WTC11 (cell line): ENCODE data around the gene COBL. TPM values are rescaled to one million over a fixed set of nuclear protein-coding genes. Genes with fewer than 3 reads are reported as not detected.

ENCODE experiments used
- ATAC-seq: fragments of 200-7000 bp; cut with Tn5 transposase; 2 replicates; pipeline ENCODE4 v1.10.0; 2021; ENCODE audit warnings: mild to moderate bottlenecking, moderate library complexity
- CTCF ChIA-PET: fragments of 300-600 bp; sonication (Branson Sonifier 250); formaldehyde crosslinking; loops from one replicate; lab custom pipeline; 2021; ENCODE audit warnings: antibody characterized with exemption; lab: Charles Lee
- POLR2A ChIA-PET: fragments of 350-600 bp; sonication (Branson Sonifier 250); formaldehyde crosslinking; loops from one replicate; lab custom pipeline; 2021; ENCODE audit warnings: antibody characterized with exemption; lab: Charles Lee
- DNase-seq: peaks from one replicate; pipeline ENCODE4 v3.0.0; 2021; ENCODE audit warnings: low spot score
- H3K27ac Mint-ChIP-seq: 2 replicates; pipeline ENCODE4 v1.8.0; 2021; ENCODE audit warnings: mixed read lengths
- H3K27me3 Mint-ChIP-seq: 2 replicates; pipeline ENCODE4 v1.8.0; 2021; ENCODE audit warnings: low read depth, mild to moderate bottlenecking, moderate library complexity, mixed read lengths
- H3K36me3 Mint-ChIP-seq: 2 replicates; pipeline ENCODE4 v1.8.0; 2021; ENCODE audit warnings: mixed read lengths
- H3K4me1 Mint-ChIP-seq: 2 replicates; pipeline ENCODE4 v1.8.0; 2022; ENCODE audit warnings: mixed read lengths
- H3K4me3 Mint-ChIP-seq: 2 replicates; pipeline ENCODE4 v1.8.0; 2021; ENCODE audit warnings: mild to moderate bottlenecking, moderate library complexity, mixed read lengths
- H3K9me3 Mint-ChIP-seq: 2 replicates; pipeline ENCODE4 v1.8.0; 2021; ENCODE audit warnings: mixed read lengths
- CREM ChIP-seq: sonication (generic); formaldehyde crosslinking; IDR thresholded peaks from 2 replicates; pipeline ENCODE4 v1.8.1; 2022; ENCODE audit warnings: mild to moderate bottlenecking, missing genetic modification reagents, moderate library complexity
- ETV6 ChIP-seq: sonication (generic); formaldehyde crosslinking; IDR thresholded peaks from 2 replicates; pipeline ENCODE4 v1.8.1; 2022; ENCODE audit warnings: mild to moderate bottlenecking, missing genetic modification reagents
- FOXK1 ChIP-seq: sonication (generic); formaldehyde crosslinking; IDR thresholded peaks from 2 replicates; pipeline ENCODE4 v1.8.0; 2022; ENCODE audit warnings: mild to moderate bottlenecking, moderate library complexity, missing genetic modification reagents
- GABPB1 ChIP-seq: sonication (generic); formaldehyde crosslinking; IDR thresholded peaks from 2 replicates; pipeline ENCODE4 v1.8.1; 2023; ENCODE audit warnings: mild to moderate bottlenecking, missing genetic modification reagents
- JAZF1 ChIP-seq: fragments of 250-450 bp; sonication (Bioruptor Pico); IDR thresholded peaks from 2 replicates; pipeline ENCODE4 v1.9.0; 2021; ENCODE audit warnings: moderate library complexity, mild to moderate bottlenecking, inconsistent platforms
- NFATC4 ChIP-seq: fragments of 250-450 bp; sonication (Bioruptor Pico); IDR thresholded peaks from 2 replicates; pipeline ENCODE4 v1.9.0; 2021; ENCODE audit warnings: mild to moderate bottlenecking
- NR2C2 ChIP-seq: sonication (generic); formaldehyde crosslinking; IDR thresholded peaks from 2 replicates; pipeline ENCODE4 v1.8.0; 2022; ENCODE audit warnings: mild to moderate bottlenecking, missing genetic modification reagents
- SOX15 ChIP-seq: fragments of 250-450 bp; sonication (Bioruptor Pico); IDR thresholded peaks from 2 replicates; pipeline ENCODE4 v1.9.0; 2021; ENCODE audit warnings: mild to moderate bottlenecking
- ZNF281 ChIP-seq: sonication (generic); formaldehyde crosslinking; IDR thresholded peaks from 2 replicates; pipeline ENCODE4 v1.8.0; 2023; ENCODE audit warnings: mild to moderate bottlenecking, missing genetic modification reagents
- ZNF317 ChIP-seq: sonication (generic); formaldehyde crosslinking; IDR thresholded peaks from 2 replicates; pipeline ENCODE4 v1.8.1; 2023; ENCODE audit warnings: low read depth, mild to moderate bottlenecking, moderate library complexity, missing genetic modification reagents, borderline replicate concordance
- ZNF423 ChIP-seq: fragments of 250-450 bp; sonication (Bioruptor Pico); IDR thresholded peaks from 2 replicates; pipeline ENCODE4 v2.1.2; 2022; ENCODE audit warnings: mild to moderate bottlenecking, moderate library complexity
- ZNF512 ChIP-seq: sonication (generic); formaldehyde crosslinking; IDR thresholded peaks from 2 replicates; pipeline ENCODE4 v1.8.1; 2022; ENCODE audit warnings: missing genetic modification reagents, borderline replicate concordance
- ZNF532 ChIP-seq: fragments of 250-450 bp; sonication (Bioruptor Pico); IDR thresholded peaks from 2 replicates; pipeline ENCODE4 v1.9.0; 2021; ENCODE audit warnings: mild to moderate bottlenecking, borderline replicate concordance
- total RNA-seq: library from RNA; stranded (reverse); gene quantifications from 3 replicates; pipeline ENCODE4 v1.2.3, GENCODE V29; 2021
- TF ChIP-seq, protein P1 (sequence below): sonication (generic); formaldehyde crosslinking; IDR thresholded peaks from 2 replicates; pipeline ENCODE4 v1.8.1; 2023; ENCODE audit warnings: mild to moderate bottlenecking, missing genetic modification reagents
- TF ChIP-seq, protein P2 (sequence below): fragments of 200-600 bp; IDR thresholded peaks from 2 replicates; pipeline ENCODE4 v1.8.0; 2022; ENCODE audit warnings: antibody characterized with exemption
- TF ChIP-seq, protein P3 (sequence below): fragments of 250-450 bp; sonication (Bioruptor Pico); conservative IDR thresholded peaks from 2 replicates; pipeline ENCODE4 v1.9.0; 2021; ENCODE audit warnings: mild to moderate bottlenecking

Gene COBL
- total RNA-seq, 1 experiment from 2014 or later: 36.5 TPM

DNA sequence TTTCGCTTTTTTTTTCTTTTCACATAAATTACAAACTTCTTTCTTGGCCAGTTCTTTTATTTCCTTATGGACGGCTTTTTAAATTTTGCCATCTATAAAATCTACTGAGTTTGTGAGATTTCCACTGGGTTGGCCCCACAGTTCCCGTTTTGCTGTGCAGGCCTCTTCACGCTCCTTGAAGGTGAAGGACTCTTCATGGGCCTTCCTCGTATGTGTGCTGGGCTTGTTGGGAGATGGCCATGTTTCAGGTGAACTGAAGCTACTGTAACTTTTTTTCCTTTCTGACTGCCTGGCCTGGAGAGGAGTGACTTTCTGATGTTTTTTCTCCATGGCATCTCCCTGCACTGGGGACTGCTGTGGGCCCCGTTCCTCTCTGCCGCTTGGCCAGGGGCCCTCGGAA is 262.4 kb downstream of the COBL start:
- ATAC-seq: no peak
- Mint-ChIP-seq H3K36me3 (no peaks in the 10 kb centered on the region), H3K4me1 (no peaks in the 10 kb centered on the region; the same call in 1 of the 2 replicates), H3K4me3 (no peak overlapping the region), H3K9me3 (no peaks in the 10 kb centered on the region), H3K27me3 (no peaks in the 10 kb centered on the region; the same call in 1 of the 2 replicates), H3K27ac (no peak overlapping the region)
- no peak for DNase-seq
- CTCF ChIA-PET: interaction anchor here (1.2 kb wide), 1 partner anchor 107 kb away, joined by 3 read pairs; no protein-coding TSS in a partner anchor
- POLR2A ChIA-PET: no interaction called here
- TF ChIP-seq NR2C2 (no peak), ZNF281 (CRISPR knock-in tag) (no peak), ZNF423 (CRISPR knock-in tag) (no peak), ZNF317 (no peak), NFATC4 (CRISPR knock-in tag) (no peak), GABPB1 (CRISPR knock-in tag) (no peak), SOX15 (CRISPR knock-in tag) (no peak), ETV6 (no peak), CREM (CRISPR knock-in tag) (no peak), JAZF1 (CRISPR knock-in tag) (no peak), FOXK1 (CRISPR knock-in tag) (no peak), ZNF532 (CRISPR knock-in tag) (no peak), ZNF512 (CRISPR knock-in tag) (no peak)
- TF ChIP-seq, protein P1, sequence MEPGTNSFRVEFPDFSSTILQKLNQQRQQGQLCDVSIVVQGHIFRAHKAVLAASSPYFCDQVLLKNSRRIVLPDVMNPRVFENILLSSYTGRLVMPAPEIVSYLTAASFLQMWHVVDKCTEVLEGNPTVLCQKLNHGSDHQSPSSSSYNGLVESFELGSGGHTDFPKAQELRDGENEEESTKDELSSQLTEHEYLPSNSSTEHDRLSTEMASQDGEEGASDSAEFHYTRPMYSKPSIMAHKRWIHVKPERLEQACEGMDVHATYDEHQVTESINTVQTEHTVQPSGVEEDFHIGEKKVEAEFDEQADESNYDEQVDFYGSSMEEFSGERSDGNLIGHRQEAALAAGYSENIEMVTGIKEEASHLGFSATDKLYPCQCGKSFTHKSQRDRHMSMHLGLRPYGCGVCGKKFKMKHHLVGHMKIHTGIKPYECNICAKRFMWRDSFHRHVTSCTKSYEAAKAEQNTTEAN (CRISPR knock-in tag): no peak
- TF ChIP-seq, protein P2, sequence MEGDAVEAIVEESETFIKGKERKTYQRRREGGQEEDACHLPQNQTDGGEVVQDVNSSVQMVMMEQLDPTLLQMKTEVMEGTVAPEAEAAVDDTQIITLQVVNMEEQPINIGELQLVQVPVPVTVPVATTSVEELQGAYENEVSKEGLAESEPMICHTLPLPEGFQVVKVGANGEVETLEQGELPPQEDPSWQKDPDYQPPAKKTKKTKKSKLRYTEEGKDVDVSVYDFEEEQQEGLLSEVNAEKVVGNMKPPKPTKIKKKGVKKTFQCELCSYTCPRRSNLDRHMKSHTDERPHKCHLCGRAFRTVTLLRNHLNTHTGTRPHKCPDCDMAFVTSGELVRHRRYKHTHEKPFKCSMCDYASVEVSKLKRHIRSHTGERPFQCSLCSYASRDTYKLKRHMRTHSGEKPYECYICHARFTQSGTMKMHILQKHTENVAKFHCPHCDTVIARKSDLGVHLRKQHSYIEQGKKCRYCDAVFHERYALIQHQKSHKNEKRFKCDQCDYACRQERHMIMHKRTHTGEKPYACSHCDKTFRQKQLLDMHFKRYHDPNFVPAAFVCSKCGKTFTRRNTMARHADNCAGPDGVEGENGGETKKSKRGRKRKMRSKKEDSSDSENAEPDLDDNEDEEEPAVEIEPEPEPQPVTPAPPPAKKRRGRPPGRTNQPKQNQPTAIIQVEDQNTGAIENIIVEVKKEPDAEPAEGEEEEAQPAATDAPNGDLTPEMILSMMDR: no peak
- TF ChIP-seq, protein P3, sequence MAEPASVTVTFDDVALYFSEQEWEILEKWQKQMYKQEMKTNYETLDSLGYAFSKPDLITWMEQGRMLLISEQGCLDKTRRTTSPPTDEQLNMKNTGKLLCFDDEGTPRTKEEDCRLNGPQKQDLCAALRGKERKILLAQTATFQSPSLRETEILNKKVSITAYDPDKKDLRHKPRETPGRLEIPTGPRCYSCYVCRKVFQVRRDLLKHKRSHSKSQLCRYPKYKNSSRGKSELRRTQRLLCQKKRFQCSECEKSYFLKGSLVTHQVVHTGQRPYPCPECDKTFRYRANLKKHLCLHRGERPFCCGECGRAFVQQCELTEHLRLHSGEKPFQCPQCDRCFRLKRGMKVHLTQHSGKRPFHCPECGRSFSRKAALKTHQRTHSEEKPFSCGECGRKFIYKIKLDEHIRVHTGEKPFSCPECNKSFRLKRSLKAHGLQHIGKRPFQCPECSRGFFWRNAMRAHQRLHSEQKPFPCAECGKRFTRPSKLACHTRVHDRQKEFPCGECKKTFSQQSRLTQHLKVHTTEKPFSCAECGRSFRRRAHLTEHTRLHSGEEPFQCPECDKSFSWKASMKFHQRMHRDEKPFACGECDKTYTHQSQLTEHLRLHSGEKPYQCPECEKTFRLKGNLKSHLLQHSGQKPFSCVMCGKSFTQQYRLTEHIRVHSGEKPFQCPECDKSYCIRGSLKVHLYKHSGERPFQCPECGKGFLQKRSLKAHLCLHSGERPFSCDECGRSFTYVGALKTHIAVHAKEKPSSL (CRISPR knock-in tag): no peak
